ENCODE measurements around the gene GHDC.
A peak's percentile ranks its signal among the peaks of the same experiment; 100 is the strongest.
"Not testable (repeated sequence)": the region's sequence is repeated elsewhere in the genome, so short reads cannot be mapped to it uniquely, and the experiment has no call there.

GHDC gene

DNA sequence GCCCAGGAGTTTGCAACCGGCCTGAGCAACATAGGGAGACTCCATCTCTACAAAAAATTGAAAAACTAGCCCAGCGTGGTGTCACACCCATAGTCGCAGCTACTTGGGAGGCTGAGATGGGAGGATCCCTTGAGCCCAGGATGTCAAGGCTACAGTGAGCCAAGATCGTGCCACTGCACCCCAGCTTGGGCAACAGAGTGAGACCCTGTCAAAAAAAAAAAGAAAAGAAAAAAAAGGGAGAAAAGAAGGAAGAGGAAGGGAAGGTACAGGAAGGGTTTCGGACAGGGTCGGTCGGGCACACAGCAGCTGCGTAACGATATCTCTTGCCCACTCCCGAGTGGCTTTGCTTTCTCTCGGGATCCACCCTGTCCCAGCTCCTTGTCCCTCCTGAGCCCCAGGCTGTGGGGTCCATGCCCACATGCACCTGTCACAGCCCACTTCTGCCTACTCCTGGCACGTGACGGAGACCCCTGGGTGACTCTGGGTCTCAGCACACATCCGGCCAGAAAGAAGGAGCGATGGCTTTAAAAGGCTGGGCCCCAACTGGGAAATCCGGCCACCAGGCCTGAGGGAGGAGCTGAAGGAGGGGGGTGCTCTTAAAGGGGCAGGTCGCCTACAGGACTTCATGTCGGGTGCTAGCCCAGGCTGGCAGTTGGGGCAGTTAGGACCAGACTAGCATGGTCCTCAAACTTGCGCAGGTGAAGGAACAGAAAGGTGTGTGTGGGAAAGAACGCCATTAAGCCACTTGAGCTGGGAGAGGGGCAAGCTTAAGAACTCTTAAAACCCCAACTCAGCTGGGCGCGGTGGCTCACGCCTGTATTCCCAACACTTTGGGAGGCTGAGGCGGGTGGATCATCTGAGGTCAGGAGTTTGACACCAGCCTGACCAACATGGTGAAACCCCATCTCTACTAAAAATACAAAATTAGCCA, at the start of gene GHDC:
Gene GHDC, minus strand, starts transcription at position 526 of the 931 bp plus-strand sequence. CDS start 913 bp downstream, outside the sequence.
- DNase-seq (ENCODE audit: low read depth) = peak; percentile 52

DNA sequence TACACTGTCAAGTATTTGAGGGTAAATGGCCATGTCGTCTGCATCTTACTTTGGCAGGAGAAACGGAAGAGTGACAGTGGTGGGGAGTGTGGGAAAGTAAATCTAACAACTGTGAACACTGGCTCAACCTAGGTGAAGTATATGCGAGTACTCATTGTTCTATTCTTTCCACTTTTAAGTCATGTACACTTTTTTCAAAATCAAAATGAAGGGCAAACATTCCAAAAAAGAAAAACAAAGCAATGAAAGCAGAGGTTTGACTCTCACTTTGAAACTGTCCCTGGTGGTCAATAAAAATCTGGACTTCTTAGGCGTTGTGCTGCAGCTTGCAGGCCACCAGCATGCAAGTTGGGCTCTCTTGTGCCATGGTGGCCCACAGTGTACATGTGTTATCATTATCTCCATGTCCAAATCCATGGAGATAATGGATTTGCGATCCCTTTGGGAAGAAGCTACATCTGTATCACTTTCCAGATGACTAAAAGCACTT, 49.2 kb upstream of the GHDC start:
- DNase-seq (ENCODE audit: low read depth) = no peak

GRCh38 chr17:42241871-42242270, 47.6 kb upstream of the GHDC start:
- DNase-seq (ENCODE audit: low read depth) = no peak

GRCh38 chr17:42240863-42241262, 46.6 kb upstream of the GHDC start:
- DNase-seq (ENCODE audit: low read depth) = not testable (repeated sequence)

DNA sequence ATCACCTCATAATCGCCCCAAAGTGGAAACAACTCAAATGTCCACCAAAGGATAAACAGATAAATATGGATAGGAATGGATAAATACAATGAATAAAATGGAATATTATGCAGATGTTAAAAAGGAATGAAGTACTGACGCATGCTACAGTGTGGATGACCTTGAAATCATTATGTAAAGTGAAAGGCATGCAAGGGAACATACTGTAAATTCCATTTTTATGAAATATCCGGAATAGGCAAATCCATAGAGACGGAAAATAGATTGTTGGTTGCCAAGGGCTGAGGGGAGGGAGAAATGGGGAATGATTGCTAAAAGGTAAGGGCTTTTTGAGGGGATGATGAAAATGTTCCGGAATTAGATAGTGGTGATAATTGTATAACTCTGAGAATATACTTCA, 45.9 kb upstream of the GHDC start:
- no peak for DNase-seq (ENCODE audit: low read depth)

GRCh38 chr17:42239576-42239975, 45.3 kb upstream of the GHDC start:
- DNase-seq (ENCODE audit: low read depth) = not testable (repeated sequence)

DNA sequence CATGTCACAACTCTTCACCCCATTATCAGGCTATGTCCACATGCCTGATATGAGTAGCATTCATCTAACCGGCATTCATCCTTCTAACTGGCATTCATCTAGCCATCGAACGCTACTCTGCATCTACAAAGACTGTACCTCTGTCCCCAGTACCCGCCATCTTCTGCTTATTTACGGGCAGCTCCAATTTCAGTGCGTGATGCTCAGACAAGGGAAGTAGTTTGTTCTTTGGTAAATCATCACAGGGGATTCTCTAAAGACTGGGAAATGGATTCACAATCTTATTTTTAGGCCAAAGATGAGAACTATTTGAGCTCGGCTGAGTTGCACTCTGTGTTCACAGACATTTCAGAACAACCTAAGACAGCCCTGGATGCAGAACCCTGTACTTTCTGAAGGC, 42.5 kb upstream of the GHDC start:
- no peak for DNase-seq (ENCODE audit: low read depth)

- DNase-seq (ENCODE audit: low read depth) = no peak
These were observed 39.7 kb upstream of the GHDC start for GRCh38 chr17:42233994-42234393.

DNA sequence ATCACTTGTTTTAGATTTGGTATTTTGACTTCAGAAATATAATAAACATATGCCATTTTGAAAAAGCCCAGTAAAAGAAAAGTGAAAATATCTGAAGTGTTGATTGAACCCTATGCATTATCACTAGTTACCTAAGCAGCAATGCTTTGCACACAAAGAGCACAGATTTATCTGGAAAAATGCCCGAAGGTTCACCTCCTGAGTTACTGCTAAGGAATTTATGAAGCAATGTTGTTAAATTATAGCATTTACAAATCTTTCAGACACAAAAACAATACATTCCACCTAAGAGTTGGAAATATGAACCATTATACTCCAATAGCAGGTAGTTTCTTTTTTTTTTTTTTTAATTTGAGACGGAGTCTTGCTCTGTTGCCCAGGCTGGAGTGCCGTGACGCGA, 38.9 kb upstream of the GHDC start:
- DNase-seq (ENCODE audit: low read depth) = no peak

- no peak for DNase-seq (ENCODE audit: low read depth)
These were observed 35.9 kb upstream of the GHDC start for GRCh38 chr17:42230225-42230624.

GRCh38 chr17:42227849-42228700, 33.8 kb upstream of the GHDC start:
- no peak for DNase-seq (ENCODE audit: low read depth)

GRCh38 chr17:42225646-42226045, 31.4 kb upstream of the GHDC start:
- no peak for DNase-seq (ENCODE audit: low read depth)

GRCh38 chr17:42224651-42225050, 30.4 kb upstream of the GHDC start:
- no peak for DNase-seq (ENCODE audit: low read depth)

- DNase-seq (ENCODE audit: low read depth) = no peak
These were observed 27.8 kb upstream of the GHDC start for GRCh38 chr17:42221886-42222745.

DNA sequence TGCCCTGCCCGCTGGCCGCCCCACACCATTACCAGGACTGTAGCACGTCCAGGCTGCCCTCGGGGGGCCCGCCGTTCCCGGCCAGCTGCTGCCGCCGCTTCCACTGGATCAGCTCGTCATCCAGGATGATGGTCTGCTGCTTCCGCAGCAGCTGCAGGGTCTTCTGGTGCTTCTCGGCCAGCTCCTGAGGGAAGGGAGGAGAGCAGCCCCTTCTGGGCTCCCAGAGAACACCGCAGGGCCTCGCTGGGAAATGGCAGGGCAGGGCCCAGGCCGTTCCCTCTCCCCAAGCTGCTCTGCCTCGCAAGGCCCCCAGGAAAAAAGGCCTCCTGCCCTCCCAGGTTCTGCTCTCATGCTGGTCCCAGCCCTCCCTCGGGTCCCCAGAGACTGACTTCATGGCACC, 25.0 kb upstream of the GHDC start:
- not testable (repeated sequence) for DNase-seq (ENCODE audit: low read depth)

- no peak for DNase-seq (ENCODE audit: low read depth)
These were observed 19.9 kb upstream of the GHDC start for GRCh38 chr17:42214156-42214555.

- DNase-seq (ENCODE audit: low read depth) = no peak
These were observed 18.1 kb upstream of the GHDC start for GRCh38 chr17:42212382-42212781.

DNA sequence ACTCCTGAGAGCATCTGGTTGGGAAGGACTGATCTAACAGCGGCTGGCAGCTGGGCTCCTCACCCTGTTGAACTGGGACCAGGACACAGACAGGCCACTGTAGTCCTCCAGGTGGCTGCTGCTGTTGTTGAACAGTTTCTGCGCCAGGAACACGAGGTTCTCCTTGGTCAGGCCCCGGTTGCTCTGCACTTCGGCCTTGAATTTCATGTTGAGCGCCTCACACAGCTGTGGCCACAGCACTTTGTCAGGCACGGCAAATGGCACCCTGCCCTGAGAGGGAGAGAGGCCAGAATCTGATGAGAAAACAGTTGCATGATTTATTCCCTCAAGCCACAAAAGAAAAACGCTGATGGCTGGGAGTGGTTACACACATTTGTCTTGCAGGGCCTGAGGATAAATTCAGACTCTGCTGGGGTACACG, 17.6 kb upstream of the GHDC start:
- not testable (repeated sequence) for DNase-seq (ENCODE audit: low read depth)

DNA sequence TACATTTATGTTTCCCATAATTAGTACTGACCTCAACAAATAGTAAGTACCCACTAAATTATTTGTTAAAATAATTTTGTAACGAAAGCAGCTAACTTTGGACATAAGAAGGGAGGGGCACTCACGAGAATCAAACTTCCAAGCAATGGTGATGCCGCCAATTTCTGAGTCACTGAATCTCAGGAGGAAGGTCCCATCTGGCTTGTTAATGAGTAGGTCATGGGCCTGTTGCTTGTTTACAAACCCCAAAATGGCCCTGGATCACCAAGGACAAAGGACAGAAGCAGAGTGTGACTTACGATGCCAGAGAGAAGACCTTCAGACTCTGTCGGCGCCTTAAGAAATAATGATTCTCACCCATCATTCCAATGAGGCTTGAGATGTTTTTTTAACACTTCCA, 15.8 kb upstream of the GHDC start:
- no peak for DNase-seq (ENCODE audit: low read depth)

DNA sequence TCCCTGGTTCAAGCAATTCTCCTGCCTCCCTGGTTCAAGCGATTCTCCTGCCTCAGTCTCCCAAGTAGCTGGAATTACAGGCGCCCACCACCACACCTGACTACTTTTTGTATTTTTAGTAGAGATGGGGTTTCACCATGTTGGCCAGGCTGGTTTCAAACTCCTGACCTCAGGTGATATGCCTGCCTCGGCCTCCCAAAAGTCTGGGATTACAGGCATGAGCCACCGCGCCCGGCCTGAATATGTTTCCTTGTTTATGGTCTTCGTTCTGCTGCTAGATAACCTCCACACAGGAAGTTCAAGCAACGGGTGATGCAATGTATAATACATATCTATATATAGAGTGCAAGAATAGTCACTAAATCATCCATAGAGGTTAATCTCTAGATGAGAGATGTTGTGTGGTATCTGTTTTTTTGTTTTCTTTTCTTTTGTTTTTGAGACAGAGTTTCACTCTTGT, 11.9 kb upstream of the GHDC start:
- not testable (repeated sequence) for DNase-seq (ENCODE audit: low read depth)

DNA sequence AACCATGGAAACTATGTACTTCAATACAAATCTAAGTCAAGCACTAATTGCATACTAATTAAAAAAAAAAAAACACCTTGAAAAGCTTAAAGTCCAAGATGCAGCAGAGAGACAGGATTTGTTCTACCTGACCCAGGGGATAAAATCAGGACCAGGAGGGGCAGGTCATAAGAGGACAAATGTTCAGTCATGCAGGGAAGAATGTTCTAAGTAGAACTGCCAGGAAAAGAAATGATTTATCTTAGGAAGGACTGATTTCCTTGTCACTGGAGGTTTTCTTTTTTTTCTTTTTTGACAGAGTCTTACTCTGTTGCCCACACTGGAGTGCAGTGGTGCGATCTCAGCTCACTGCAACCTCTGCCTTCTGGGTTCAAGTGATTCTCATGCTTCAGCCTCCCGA, 9.1 kb upstream of the GHDC start:
- DNase-seq (ENCODE audit: low read depth) = no peak

- DNase-seq (ENCODE audit: low read depth) = no peak
These were observed 8.4 kb upstream of the GHDC start for GRCh38 chr17:42202696-42203095.

Measured in stimulated activated CD8-positive, alpha-beta memory T cell treated with anti-CD3 and anti-CD28 coated beads, Interleukin-15, amount 100 ng/mL, for 24 hours (primary cell).